RWPE2 (cell line): Measurements from ENCODE around the gene ZBTB20.

ENCODE experiments used
- ATAC-seq: fragments of 200-7000 bp; cut with Tn5 transposase; 3 replicates; pipeline ENCODE4 v1.9.1; 2021; ENCODE audit warnings: low read depth
- DNase-seq: peaks from one replicate; pipeline ENCODE4 v3.0.0-alpha.2; 2020; ENCODE audit warnings: low spot score
- H3K27ac ChIP-seq: fragments of 450-650 bp; 2 replicates; pipeline ENCODE4 v1.5.1; 2017; ENCODE audit warnings: mild to moderate bottlenecking; ENCODE audit not compliant: poor library complexity, severe bottlenecking
- H3K27me3 ChIP-seq: fragments of 250-450 bp; sonication (Bioruptor Pico); 2 replicates; pipeline ENCODE4 v1.5.1; 2021; ENCODE audit warnings: mild to moderate bottlenecking, moderate library complexity; ENCODE audit not compliant: insufficient read depth, poor library complexity, severe bottlenecking
- H3K36me3 ChIP-seq: fragments of 250-450 bp; sonication (Bioruptor Pico); 2 replicates; pipeline ENCODE4 v1.5.1; 2020; ENCODE audit warnings: low read depth, mild to moderate bottlenecking, moderate library complexity
- H3K4me1 ChIP-seq: fragments of 250-450 bp; sonication (Bioruptor Pico); 2 replicates; pipeline ENCODE4 v1.5.1; 2021; ENCODE audit warnings: mild to moderate bottlenecking, moderate library complexity; ENCODE audit not compliant: insufficient read depth, poor library complexity, severe bottlenecking
- H3K4me3 ChIP-seq: fragments of 250-450 bp; sonication (Bioruptor Pico); 2 replicates; pipeline ENCODE4 v1.5.1; 2021; ENCODE audit warnings: mild to moderate bottlenecking, moderate library complexity; ENCODE audit not compliant: severe bottlenecking
- H3K9me3 ChIP-seq: fragments of 250-450 bp; sonication (Bioruptor Pico); 2 replicates; pipeline ENCODE4 v1.5.1; 2021; ENCODE audit warnings: mild to moderate bottlenecking, moderate library complexity; ENCODE audit not compliant: severe bottlenecking
- TF ChIP-seq, protein P1 (sequence below): fragments of 450-650 bp; IDR thresholded peaks from one replicate; pipeline ENCODE4 v1.5.1; 2017; ENCODE audit warnings: mild to moderate bottlenecking, moderate library complexity; ENCODE audit not compliant: poor library complexity, severe bottlenecking

ZBTB20 gene

DNA sequence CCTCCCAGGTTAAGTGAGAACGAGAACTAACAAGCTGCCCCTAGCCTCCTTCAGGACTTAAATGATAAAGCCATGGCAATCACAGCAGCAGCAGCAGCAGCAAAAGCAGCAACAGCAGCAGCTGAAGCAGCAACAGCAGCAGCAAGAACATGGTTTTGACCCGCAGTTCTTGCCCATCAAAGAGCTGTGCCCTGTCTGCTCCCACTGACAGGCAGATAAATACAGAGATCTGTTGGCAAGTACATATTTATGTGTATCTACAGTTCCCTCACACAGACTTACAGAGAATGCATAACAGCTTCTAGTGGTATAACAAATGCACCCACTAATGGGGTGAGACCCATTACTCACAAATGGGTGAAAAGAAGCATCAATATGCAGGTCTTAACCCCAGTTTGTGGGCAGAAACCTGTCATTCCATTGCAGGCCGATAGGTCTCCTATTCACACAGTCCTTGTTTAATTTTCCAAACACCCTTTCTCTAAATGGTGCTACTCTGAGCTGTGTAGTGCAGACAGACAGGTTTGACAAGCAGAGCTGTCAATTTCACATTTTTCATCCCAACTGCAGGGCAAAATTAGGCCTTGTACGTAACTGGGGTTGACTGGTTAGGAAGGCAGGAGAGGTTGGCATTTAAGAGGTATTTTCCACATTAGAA is 537.0 kb downstream of the ZBTB20 start:
- no peaks in the 10 kb centered on the region for H3K36me3 ChIP-seq
- DNase-seq: no peak
- H3K4me1 ChIP-seq: peaks cover 9% of the 10 kb centered on the region
- H3K9me3 ChIP-seq: no peaks in the 10 kb centered on the region
- ATAC-seq: no peak
- H3K4me3 ChIP-seq: no peak overlapping the region
- H3K27ac ChIP-seq: no peak overlapping the region
- TF ChIP-seq, protein P1, sequence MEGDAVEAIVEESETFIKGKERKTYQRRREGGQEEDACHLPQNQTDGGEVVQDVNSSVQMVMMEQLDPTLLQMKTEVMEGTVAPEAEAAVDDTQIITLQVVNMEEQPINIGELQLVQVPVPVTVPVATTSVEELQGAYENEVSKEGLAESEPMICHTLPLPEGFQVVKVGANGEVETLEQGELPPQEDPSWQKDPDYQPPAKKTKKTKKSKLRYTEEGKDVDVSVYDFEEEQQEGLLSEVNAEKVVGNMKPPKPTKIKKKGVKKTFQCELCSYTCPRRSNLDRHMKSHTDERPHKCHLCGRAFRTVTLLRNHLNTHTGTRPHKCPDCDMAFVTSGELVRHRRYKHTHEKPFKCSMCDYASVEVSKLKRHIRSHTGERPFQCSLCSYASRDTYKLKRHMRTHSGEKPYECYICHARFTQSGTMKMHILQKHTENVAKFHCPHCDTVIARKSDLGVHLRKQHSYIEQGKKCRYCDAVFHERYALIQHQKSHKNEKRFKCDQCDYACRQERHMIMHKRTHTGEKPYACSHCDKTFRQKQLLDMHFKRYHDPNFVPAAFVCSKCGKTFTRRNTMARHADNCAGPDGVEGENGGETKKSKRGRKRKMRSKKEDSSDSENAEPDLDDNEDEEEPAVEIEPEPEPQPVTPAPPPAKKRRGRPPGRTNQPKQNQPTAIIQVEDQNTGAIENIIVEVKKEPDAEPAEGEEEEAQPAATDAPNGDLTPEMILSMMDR: no peak
- no peaks in the 10 kb centered on the region for H3K27me3 ChIP-seq

DNA sequence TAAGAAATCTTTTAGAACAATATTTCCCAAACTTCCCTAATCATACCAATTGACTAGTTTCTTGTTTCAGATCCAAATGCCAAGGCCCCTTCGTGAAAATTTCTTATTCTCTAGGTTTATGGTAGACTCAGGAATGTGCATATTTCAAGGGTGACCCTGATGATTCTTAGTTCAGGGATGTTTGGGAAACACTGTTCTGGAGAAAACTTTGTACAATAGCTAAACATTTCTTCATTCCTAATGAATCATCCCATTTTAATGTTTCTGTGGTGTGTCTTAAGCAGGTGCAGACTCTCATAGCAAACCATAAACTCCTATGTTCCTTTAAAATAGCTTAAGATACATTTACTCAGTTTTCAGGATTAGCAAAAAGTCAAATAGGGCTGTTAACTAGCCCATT is 538.8 kb downstream of the ZBTB20 start:
- H3K4me1 ChIP-seq: peaks cover 9% of the 10 kb centered on the region
- H3K9me3 ChIP-seq: no peaks in the 10 kb centered on the region
- no peaks in the 10 kb centered on the region for H3K27me3 ChIP-seq
- TF ChIP-seq, protein P1: no peak
- H3K4me3 ChIP-seq: no peak overlapping the region
- DNase-seq (no peak), ATAC-seq (peak; percentile 96)
- H3K36me3 ChIP-seq: no peaks in the 10 kb centered on the region
- peak overlapping the region; percentile 55 for H3K27ac ChIP-seq

DNA sequence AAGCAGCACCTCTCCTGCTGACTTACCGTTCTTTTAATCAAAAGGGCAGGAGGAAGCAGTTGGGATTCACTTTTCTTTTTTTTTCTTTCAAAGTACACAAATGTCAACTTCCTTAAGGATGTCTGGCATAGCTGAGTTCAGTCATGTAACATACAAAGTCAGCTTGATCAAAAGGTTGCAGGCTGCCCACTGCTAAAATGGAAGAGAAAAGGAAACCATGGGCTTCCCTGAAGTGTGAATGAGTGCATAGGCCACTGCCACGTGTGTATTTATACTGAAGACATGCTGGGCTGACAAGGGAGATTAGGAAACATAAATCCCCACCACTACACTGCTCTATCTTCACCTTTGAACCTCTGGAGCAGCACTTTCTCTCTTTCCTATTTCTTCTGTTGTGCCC is 540.8 kb downstream of the ZBTB20 start:
- peaks cover 9% of the 10 kb centered on the region for H3K4me1 ChIP-seq
- no peak overlapping the region for H3K27ac ChIP-seq
- H3K9me3 ChIP-seq: no peaks in the 10 kb centered on the region
- ATAC-seq (no peak), DNase-seq (no peak)
- TF ChIP-seq, protein P1: no peak
- H3K4me3 ChIP-seq: no peak overlapping the region
- H3K27me3 ChIP-seq: no peaks in the 10 kb centered on the region
- H3K36me3 ChIP-seq: no peaks in the 10 kb centered on the region

DNA sequence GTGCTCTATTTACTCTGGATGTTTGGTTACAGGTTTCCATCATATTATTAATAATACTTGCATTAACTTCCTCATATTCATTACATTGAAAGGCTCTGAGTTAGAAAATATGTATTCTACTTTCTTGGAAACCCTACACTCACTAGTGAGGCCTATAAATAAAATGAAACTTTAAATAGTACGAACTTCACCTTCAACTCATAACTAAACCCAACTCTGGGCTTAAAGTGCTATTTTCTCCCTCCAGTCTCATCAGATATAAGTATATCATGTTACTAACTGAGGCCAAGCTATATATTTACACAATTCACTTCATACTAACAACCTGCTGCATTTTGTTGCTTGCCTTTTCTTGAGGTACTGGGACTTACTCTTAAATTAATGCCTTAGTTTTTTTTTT is 546.5 kb downstream of the ZBTB20 start:
- TF ChIP-seq, protein P1: no peak
- Histone ChIP-seq H3K9me3 (no peaks in the 10 kb centered on the region), H3K4me1 (no peaks in the 10 kb centered on the region), H3K27ac (no peak overlapping the region), H3K27me3 (no peaks in the 10 kb centered on the region), H3K36me3 (no peaks in the 10 kb centered on the region), H3K4me3 (no peak overlapping the region)
- DNase-seq (no peak), ATAC-seq (no peak)

DNA sequence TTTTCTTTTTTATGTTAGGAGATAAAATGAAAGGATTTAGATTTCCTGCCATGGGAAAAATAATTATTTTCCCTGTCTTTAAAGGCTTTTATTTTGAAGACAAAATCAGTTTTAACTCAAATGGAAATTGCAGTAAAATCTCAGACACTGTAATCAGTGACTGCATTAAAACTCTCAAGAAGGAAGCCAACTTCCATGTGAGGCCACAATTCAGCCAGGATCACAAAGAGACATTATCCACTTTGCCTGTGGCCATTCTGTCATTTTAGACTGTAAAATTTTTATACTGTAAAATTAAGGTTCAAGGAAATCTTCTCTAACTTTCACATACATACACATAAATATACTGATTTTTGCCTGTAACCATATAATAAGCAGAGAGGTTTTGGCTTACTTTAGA is 549.2 kb downstream of the ZBTB20 start:
- no peaks in the 10 kb centered on the region for H3K36me3 ChIP-seq
- no peak for ATAC-seq
- DNase-seq: no peak

More for the DNA sequence above, 549.2 kb downstream of the ZBTB20 start:
- no peaks in the 10 kb centered on the region for H3K27me3 ChIP-seq
- no peak overlapping the region for H3K27ac ChIP-seq
- TF ChIP-seq, protein P1: no peak
- no peaks in the 10 kb centered on the region for H3K9me3 ChIP-seq
- no peaks in the 10 kb centered on the region for H3K4me1 ChIP-seq
- H3K4me3 ChIP-seq: no peak overlapping the region
